ENCODE results near the gene GALNT18.

GRCh38 chr11:11579012-11579988 lies 42.5 kb downstream of the GALNT18 start:
- TF ChIP-seq, protein P1, sequence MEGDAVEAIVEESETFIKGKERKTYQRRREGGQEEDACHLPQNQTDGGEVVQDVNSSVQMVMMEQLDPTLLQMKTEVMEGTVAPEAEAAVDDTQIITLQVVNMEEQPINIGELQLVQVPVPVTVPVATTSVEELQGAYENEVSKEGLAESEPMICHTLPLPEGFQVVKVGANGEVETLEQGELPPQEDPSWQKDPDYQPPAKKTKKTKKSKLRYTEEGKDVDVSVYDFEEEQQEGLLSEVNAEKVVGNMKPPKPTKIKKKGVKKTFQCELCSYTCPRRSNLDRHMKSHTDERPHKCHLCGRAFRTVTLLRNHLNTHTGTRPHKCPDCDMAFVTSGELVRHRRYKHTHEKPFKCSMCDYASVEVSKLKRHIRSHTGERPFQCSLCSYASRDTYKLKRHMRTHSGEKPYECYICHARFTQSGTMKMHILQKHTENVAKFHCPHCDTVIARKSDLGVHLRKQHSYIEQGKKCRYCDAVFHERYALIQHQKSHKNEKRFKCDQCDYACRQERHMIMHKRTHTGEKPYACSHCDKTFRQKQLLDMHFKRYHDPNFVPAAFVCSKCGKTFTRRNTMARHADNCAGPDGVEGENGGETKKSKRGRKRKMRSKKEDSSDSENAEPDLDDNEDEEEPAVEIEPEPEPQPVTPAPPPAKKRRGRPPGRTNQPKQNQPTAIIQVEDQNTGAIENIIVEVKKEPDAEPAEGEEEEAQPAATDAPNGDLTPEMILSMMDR (conservative IDR thresholded peaks at IDR 0.05) = no peak
- no peak for TF ChIP-seq EZH2 (IDR thresholded peaks at IDR 0.05; ENCODE audit: low read depth)
